Measurements from ENCODE around the gene RUSF1.
A peak's percentile ranks its signal among the peaks of the same experiment; 100 is the strongest.

RUSF1 gene

DNA sequence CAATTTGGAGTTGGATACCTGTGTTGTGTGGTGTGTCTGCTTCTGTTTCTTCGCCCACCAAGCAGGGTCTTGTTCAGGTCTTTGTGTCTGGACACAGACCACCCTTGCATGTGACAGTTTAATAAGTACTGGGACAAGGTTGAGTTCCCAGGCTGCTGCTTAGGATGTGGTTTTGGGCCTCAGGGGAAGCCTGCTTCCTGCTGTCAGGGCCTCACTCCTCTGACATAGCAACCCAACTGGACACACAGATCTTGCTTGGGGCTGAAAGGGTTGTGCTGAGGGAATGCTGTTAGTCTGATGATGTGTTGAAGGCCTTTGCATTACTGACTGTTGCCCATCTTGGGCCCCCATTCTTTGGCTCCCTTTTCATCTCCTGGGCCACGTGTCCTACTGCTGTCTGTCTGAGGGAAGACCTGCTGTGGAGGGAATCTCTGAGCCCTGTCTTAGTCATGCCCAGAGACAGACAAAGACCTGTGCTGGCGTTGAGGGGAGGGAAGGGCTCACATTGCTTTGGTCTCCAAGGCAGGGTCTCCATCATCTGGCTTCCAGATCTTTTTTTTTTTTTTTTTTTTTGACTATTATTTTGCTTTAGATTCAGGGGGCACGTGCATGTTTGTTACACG is 40.9 kb downstream of the RUSF1 start:
- DNase-seq, result no peak

GRCh38 chr16:31466381-31466841 is 41.8 kb downstream of the RUSF1 start:
- no peak for DNase-seq

GRCh38 chr16:31465788-31466370 is 42.3 kb downstream of the RUSF1 start:
- DNase-seq, result no peak

DNA sequence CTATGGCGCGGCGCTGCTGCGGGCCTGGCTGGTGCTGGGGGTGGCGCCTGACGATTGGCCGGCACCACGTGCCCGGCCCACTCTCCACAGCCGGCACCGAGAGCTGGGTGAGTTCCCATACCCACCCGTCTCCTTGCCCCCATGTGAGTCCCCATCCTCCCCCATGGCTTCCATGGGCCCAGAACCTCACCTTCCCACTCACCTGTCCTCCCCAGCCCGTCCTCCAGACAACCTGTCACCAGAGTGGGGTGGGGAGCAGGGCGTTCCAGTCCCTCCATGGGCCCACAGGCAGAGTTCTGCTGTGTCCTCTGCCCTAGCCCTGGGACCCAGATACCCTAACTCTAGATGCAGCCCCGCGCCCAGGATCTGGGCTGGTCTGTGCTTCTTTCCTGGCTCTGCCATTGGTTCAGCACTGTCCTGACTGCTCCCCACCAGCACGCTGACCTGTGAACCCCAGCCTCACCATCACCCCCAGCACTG is 43.4 kb downstream of the RUSF1 start:
- DNase-seq, result no peak

GRCh38 chr16:31464348-31464769 is 43.8 kb downstream of the RUSF1 start:
- no peak for DNase-seq

- DNase-seq, result no peak
Measured at GRCh38 chr16:31461921-31462804, 46.0 kb downstream of the RUSF1 start.

- DNase-seq, result no peak
Measured at GRCh38 chr16:31461201-31461920, 46.8 kb downstream of the RUSF1 start.

GRCh38 chr16:31460582-31461002 is 47.6 kb downstream of the RUSF1 start:
- peak; percentile 21 for DNase-seq

- peak; percentile 95 for DNase-seq
Measured at GRCh38 chr16:31459687-31460581, 48.3 kb downstream of the RUSF1 start.

DNA sequence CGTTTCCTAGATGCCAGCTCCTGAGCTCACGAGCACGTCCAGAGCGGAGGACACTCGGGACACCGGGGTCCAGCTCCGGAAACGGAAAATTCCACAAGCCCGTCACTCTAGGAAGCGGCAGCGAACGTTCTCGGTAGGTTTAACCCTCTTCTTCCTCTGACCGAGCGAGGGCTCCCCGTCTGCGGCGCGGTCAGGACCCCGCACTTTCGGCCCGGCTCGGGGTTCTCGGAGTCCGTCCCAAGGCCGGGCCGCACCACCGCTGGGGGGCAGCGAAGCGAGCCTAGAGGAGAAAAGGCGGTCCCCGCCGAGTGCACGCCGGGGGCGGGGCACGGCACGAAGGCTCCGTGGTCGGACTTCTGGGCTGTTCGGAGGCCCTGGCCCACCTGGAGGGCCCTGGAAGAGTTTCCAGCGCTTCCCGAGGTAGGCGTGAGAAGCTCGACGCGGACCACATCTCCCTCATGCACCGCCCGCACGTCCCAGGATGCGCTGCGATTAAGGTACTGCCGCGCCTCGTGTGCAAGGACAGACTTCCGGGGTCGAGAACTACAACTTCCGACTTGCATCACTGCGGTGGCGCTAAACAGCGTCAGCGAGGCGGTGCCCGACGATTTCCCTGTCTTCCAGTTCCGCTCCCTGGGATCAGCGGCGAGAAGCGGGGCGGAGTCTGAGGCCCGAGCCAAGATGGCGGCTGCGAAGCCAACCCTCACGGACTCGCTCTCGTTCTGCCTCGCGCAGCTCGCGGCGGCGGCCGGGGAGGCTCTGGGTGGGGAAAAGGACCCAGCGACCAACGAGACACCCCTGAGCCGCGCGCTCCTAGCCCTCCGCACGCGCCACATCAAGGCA is 49.1 kb downstream of the RUSF1 start, which contains the start of gene ARMC5:
ARMC5 (plus strand) TSS at position 658 of the 843 bp plus-strand sequence; CDS start at position 682, 24 bp downstream.
- DNase-seq, result peak; percentile 92

- DNase-seq, result no peak
Measured at GRCh38 chr16:31458073-31458843, 49.9 kb downstream of the RUSF1 start.

DNA sequence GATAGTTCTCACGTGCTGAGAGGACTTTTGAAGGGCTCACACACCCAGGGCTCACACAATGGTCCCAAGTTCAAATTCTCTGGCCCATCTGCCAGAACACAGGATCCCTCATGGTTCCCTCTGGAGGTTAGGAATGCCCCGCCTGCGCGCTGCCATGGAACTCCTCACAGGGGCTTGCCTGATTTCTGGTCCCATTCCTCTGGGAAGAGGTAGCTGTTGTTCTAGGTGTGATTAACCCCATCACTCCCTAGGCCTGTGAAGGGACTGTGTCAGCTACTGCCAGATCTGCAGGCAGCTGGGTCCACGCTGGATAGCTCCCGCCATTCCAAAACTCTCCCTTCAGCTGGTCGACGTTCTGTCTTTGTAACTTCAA is 51.2 kb downstream of the RUSF1 start:
- DNase-seq, result no peak

DNA sequence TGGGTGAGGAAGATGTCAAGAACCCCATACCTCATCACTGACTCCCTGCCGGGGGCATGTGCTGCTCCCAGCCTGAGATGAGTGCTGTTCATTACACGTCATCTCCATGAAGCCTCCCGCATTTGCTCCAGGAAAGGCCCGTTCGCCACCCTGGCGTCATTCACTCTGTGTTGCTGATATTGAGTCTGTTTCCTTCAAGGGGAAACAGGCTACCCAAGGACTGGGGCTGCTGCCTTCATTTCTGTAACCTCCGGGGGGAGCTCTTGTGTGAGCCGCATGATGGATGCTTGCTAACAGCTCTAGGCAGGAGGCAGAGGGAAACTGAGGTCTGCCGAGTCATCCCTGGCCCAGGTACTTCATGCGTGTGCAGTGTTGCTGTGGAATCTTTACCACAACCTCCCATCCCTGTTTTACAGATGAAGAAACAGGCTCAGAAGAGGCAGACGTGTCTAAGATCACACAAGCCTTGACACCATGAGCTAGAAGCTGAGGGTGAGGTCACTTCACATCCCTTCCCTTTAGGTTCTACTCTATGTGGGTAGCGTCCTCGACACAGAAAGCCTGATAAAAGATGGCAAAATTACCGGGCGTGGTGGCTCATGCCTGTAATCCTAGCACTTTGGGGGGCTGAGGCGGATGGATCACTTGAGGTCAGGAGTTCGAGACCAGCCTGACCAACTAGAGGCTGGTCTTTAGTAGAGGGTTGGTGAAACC is 52.4 kb downstream of the RUSF1 start:
- DNase-seq, result no peak

DNA sequence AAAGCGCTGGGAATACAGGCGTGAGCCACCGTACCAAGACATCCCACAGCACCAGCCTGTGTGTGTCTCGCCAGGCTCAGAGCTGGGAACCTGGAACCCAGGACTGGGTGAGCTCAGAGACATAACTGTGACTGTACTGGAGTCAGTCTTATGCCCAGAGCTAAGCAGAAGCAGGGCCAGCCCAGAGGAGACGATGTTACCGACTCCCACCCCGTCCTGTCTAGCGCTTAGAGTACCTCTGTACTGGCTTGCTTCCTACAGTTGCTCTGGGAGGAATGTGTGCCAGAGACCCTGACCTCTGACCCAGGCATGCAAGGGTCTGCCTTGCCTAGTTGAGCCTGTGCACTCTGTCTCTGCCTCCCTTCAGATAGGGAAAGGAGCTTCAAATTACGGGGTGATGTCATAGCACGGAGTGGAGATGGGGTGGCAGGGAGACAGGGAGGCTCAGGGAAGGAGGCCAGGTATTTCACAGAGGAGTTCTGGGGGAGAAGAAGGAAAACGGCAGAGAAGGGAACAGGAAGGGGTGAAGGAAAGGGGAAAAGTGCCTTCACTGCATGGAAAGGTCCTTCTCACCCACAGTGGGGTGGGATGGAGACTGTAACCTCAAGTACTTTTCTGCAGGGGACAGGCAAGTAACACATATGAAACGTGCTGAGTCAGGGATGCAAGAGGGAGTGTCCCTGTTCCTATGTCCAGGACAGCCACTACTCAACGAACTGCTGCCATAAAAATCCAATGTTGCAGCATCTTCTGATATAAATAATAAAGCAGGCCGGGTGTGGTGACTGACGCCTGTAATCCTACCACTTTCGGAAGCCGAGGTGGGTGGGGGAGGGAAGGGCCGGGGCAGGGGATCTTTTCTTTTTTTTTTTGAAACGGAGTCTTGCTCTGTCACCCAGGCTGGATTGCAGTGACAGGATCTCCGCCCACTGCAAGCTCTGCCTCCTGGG is 54.7 kb downstream of the RUSF1 start:
- DNase-seq, result no peak

DNA sequence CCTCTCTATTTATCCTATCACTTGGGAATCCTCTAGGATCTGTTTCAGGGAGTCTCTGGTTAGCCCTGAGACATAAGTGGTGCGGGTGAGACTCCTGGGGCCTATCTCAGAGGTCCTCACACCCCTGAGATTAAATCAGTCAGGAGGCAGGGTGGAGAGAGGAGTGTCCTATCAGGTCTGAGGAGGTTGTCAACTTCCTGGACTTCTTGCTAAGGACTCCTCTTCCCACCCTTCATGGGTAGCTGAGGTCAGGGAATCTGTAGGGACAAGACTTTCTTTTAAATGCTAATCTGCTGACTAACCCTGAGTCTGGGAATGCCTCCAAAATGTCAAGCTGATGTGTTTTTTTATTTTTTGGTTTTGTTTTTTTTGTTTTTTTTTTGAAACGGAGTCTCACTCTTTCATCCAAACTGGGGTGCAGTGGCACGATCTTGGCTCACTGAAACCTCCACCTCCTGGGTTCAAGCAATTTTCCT is 55.5 kb downstream of the RUSF1 start:
- DNase-seq, result peak; percentile 3

- peak; percentile 8 for DNase-seq
Measured at GRCh38 chr16:31451681-31452351, 56.4 kb downstream of the RUSF1 start.

- DNase-seq, result no peak
Measured at GRCh38 chr16:31451201-31451600, 57.0 kb downstream of the RUSF1 start.

Measured in NCI-H446 treated with DMSO at 0.1 percent for 48 hours (cell line).